Sigmoid colon (tissue), 7 donors: ENCODE data around the gene QSOX1. TPM values are rescaled to one million over a fixed set of nuclear protein-coding genes. Genes with fewer than 3 reads are reported as not detected.

Source experiments
- DNase-seq: peaks from one replicate; pipeline ENCODE4 v3.0.0-alpha.2; 2019
- H3K27ac ChIP-seq, 4 donors: fragments of 200-600 bp; sonication (generic); one replicate each; pipeline ENCODE4 v1.5.1; 2016 to 2019; ENCODE audit warnings: mild to moderate bottlenecking in 1 of 4
- H3K27me3 ChIP-seq, 3 donors: fragments of 200-600 bp; sonication (generic); one replicate each; pipeline ENCODE4 v1.5.1; 2019; ENCODE audit warnings: mild to moderate bottlenecking in 1 of 3
- H3K36me3 ChIP-seq, 4 donors: fragments of 200-600 bp; sonication (generic); one replicate each; pipeline ENCODE4 v1.5.1; 2016 to 2019
- H3K4me1 ChIP-seq, 4 donors: fragments of 200-600 bp; sonication (generic); one replicate each; pipeline ENCODE4 v1.5.1; 2017 to 2019
- H3K4me3 ChIP-seq, 4 donors: fragments of 200-600 bp; sonication (generic); one replicate each; pipeline ENCODE4 v1.5.1; 2017 to 2019; ENCODE audit warnings: mild to moderate bottlenecking in 2 of 4, moderate library complexity in 1 of 4
- H3K9me3 ChIP-seq, 4 donors: fragments of 200-600 bp in 3 of 4; sonication (generic) in 3 of 4; one replicate each; pipeline versions ENCODE4 v1.5.1 to v1.6.1; 2013 to 2019
- EP300 ChIP-seq, 4 donors: sonication (generic); formaldehyde crosslinking; IDR thresholded peaks; one replicate each; pipeline ENCODE4 v1.6.1; 2017; ENCODE audit warnings: antibody characterized with exemption in 4 of 4
- POLR2A ChIP-seq, 2 donors: fragments of 450-650 bp; IDR thresholded peaks; one replicate each; pipeline ENCODE4 v1.6.1; 2016; ENCODE audit warnings: antibody characterized with exemption in 2 of 2, mild to moderate bottlenecking in 2 of 2, moderate library complexity in 2 of 2
- POLR2AphosphoS5 ChIP-seq, 4 donors: sonication (generic); formaldehyde crosslinking; IDR thresholded peaks; one replicate each; pipeline ENCODE4 v1.6.1; 2017; ENCODE audit warnings: antibody characterized with exemption in 4 of 4
- WGBS, 2 donors: extraction: QIAGEN DNeasy Blood & Tissue Kit; methylation state at CpG; one replicate each; pipeline ENCODE4 v1.1.7; 2013; 5-methylcytosine and 5-hydroxymethylcytosine counted together
- intact Hi-C: fragments of 100-400 bp; cut with DNase I; formaldehyde crosslinking; loops from one replicate; pipeline ENCODE4 v1.15.1; 2023
- polyA plus RNA-seq, 3 donors: library from polyadenylated mRNA; stranded (reverse); fragments of 200-250 nt; gene quantifications; one replicate each; pipeline ENCODE4 v1.2.3, GENCODE V29; 2013
- total RNA-seq, 4 donors: library from RNA; depleted of rRNA; stranded (reverse); fragments of >200 nt; gene quantifications; one replicate each; pipeline ENCODE4 v1.1.0, GENCODE V29; 2016
- TF ChIP-seq, protein P1 (sequence below), 4 experiments: fragments of 450-650 bp in 3 of 4; fragments of 200-600 bp in 1 of 4; IDR thresholded peaks; one replicate each; pipeline ENCODE4 v1.5.1; 2016 to 2019; ENCODE audit warnings: antibody characterized with exemption in 4 of 4, mild to moderate bottlenecking in 3 of 4, moderate library complexity in 2 of 4
- donor health status: healthy with polysubstance abuse.
- donor health status: Bipolar disorder and iron deficiency.
- donor health status: healthy.

Gene QSOX1
- total and polyA plus RNA-seq, 7 donors: 26.4 to 175 (median 71.9) TPM

GRCh38 chr1:180235077-180235501 is 80.4 kb downstream of the QSOX1 start:
- Histone ChIP-seq H3K4me1 (peaks cover 0 to 52% (median 46%) of the 10 kb centered on the region in 4 donors), H3K4me3 (peak overlapping the region in 2 of 4 donors; percentile 2), H3K36me3 (no peaks in the 10 kb centered on the region), H3K27ac (no peak overlapping the region), H3K27me3 (peaks cover 90 to 100% (median 98%) of the 10 kb centered on the region in 3 donors), H3K9me3 (no peaks in the 10 kb centered on the region)
- no peak for TF ChIP-seq POLR2AphosphoS5 (IDR thresholded peaks at IDR 0.05)
- TF ChIP-seq, protein P1, sequence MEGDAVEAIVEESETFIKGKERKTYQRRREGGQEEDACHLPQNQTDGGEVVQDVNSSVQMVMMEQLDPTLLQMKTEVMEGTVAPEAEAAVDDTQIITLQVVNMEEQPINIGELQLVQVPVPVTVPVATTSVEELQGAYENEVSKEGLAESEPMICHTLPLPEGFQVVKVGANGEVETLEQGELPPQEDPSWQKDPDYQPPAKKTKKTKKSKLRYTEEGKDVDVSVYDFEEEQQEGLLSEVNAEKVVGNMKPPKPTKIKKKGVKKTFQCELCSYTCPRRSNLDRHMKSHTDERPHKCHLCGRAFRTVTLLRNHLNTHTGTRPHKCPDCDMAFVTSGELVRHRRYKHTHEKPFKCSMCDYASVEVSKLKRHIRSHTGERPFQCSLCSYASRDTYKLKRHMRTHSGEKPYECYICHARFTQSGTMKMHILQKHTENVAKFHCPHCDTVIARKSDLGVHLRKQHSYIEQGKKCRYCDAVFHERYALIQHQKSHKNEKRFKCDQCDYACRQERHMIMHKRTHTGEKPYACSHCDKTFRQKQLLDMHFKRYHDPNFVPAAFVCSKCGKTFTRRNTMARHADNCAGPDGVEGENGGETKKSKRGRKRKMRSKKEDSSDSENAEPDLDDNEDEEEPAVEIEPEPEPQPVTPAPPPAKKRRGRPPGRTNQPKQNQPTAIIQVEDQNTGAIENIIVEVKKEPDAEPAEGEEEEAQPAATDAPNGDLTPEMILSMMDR (IDR thresholded peaks at IDR 0.05): no peak
- TF ChIP-seq POLR2A (IDR thresholded peaks at IDR 0.05): no peak
- no peak for TF ChIP-seq EP300 (IDR thresholded peaks at IDR 0.05)
- intact Hi-C loops: no loop called here
- peak; percentile 62 for DNase-seq
- 2 to 4% methylated on average over 30 of the region's 30 CpGs for WGBS, 2 donors

DNA sequence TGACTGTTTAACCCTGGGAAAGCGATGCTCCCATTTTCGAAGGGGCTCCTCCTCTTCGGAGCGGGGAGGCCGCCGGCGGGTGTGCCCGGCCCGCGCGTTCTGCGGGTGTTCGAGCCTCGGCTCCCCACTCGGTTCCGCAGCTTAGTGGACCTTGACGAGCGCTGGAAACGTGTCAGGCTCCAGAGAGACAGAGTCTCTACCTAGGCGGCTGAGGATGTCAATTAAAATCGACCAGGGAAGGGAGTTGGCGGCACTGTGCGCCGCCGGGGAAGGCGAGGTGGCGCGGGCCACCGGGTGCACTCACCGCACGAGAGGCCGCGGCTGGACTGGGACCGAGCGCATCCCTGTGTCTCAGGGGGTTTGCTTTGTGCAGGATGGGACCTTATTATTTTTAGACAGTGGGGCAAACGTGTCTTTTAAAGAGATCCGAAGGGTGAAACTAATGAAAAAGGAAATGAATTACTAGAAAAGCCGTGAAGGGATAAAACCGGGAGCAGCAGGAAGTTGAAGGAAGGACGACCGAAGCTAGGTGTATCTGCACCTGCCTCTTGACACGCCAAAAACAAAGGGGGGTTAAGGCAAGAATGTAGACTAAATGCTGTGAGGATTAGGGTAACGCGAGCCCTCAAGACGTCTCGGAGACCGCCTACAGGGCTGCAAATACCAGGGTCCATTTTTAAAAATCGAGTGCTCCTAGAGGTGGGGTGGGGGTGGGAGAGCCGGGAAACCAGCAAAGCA is 81.0 kb downstream of the QSOX1 start:
- peak overlapping the region in 2 of 4 donors; percentile 2 for H3K4me3 ChIP-seq
- peaks cover 87 to 100% (median 98%) of the 10 kb centered on the region in 3 donors for H3K27me3 ChIP-seq
- no peaks in the 10 kb centered on the region for H3K9me3 ChIP-seq
- intact Hi-C loops: no loop called here
- TF ChIP-seq POLR2AphosphoS5 (IDR thresholded peaks at IDR 0.05) (no peak), POLR2A (IDR thresholded peaks at IDR 0.05) (no peak), EP300 (IDR thresholded peaks at IDR 0.05) (no peak)
- TF ChIP-seq, protein P1 (IDR thresholded peaks at IDR 0.05): no peak
- WGBS, 2 donors: 3 to 5% methylated on average over 49 of the region's 49 CpGs
- no peak overlapping the region for H3K27ac ChIP-seq
- peaks cover 0 to 46% (median 40%) of the 10 kb centered on the region in 4 donors for H3K4me1 ChIP-seq
- DNase-seq: peak; percentile 4
- H3K36me3 ChIP-seq: no peaks in the 10 kb centered on the region

GRCh38 chr1:180236698-180237509 is 82.2 kb downstream of the QSOX1 start:
- 8 to 16% methylated on average over 16 of the region's 16 CpGs for whole genome bisulfite sequencing, 2 donors
- H3K27me3 ChIP-seq: peaks cover 85 to 100% (median 95%) of the 10 kb centered on the region in 3 donors
- peak; percentile 14 for DNase-seq

GRCh38 chr1:180237869-180238476 is 83.3 kb downstream of the QSOX1 start:
- no peak overlapping the region for H3K27ac ChIP-seq
- WGBS, 2 donors: 13 to 14% methylated on average over 7 of the region's 7 CpGs
- H3K9me3 ChIP-seq: no peaks in the 10 kb centered on the region
- peaks cover 0 to 29% (median 26%) of the 10 kb centered on the region in 4 donors for H3K4me1 ChIP-seq
- peaks cover 75 to 100% (median 92%) of the 10 kb centered on the region in 3 donors for H3K27me3 ChIP-seq
- intact Hi-C loops: no loop called here
- no peaks in the 10 kb centered on the region for H3K36me3 ChIP-seq
- H3K4me3 ChIP-seq: no peak overlapping the region
- TF ChIP-seq, protein P1 (IDR thresholded peaks at IDR 0.05): no peak
- TF ChIP-seq POLR2AphosphoS5 (IDR thresholded peaks at IDR 0.05): peak in 1 of 4 donors; percentile 15
- DNase-seq: no peak

More at GRCh38 chr1:180236698-180237509, 82.2 kb downstream of the QSOX1 start:
- intact Hi-C loops: no loop called here
- no peak overlapping the region for H3K27ac ChIP-seq
- no peak overlapping the region for H3K4me3 ChIP-seq
- no peaks in the 10 kb centered on the region for H3K9me3 ChIP-seq
- no peak for TF ChIP-seq EP300 (IDR thresholded peaks at IDR 0.05)
- TF ChIP-seq POLR2AphosphoS5 (IDR thresholded peaks at IDR 0.05): no peak
- TF ChIP-seq POLR2A (IDR thresholded peaks at IDR 0.05): no peak
- TF ChIP-seq, protein P1 (IDR thresholded peaks at IDR 0.05): no peak
- peaks cover 0 to 34% (median 28%) of the 10 kb centered on the region in 4 donors for H3K4me1 ChIP-seq
- no peaks in the 10 kb centered on the region for H3K36me3 ChIP-seq
